Nephron (organoid): ENCODE results near the gene TWF2.

ENCODE experiments used
- H3K27ac Mint-ChIP-seq, 3 experiments: 2 replicates each; pipeline ENCODE4 v1.8.0; 2020; ENCODE audit warnings: mixed read lengths in 3 of 3, mild to moderate bottlenecking in 2 of 3, moderate library complexity in 1 of 3
- H3K27me3 Mint-ChIP-seq: 2 replicates; pipeline ENCODE4 v1.8.0; 2021; ENCODE audit warnings: low read depth, mild to moderate bottlenecking, moderate library complexity, mixed read lengths
- H3K36me3 Mint-ChIP-seq: 2 replicates; pipeline ENCODE4 v1.8.0; 2020; ENCODE audit warnings: low read depth, mixed read lengths
- H3K4me1 Mint-ChIP-seq: 2 replicates; pipeline ENCODE4 v1.8.0; 2020; ENCODE audit warnings: mixed read lengths
- H3K4me3 Mint-ChIP-seq, 3 experiments: 2 replicates each; pipeline ENCODE4 v1.8.0; 2020; ENCODE audit warnings: mild to moderate bottlenecking in 3 of 3, mixed read lengths in 3 of 3, moderate library complexity in 2 of 3
- H3K9me3 Mint-ChIP-seq: 2 replicates; pipeline ENCODE4 v1.8.0; 2020; ENCODE audit warnings: mixed read lengths
- TF ChIP-seq, protein P1 (sequence below), 3 experiments: fragments of 200-600 bp; sonication (generic); IDR thresholded peaks; one replicate each; pipeline ENCODE4 v1.5.0; 2021; ENCODE audit warnings: antibody characterized with exemption in 3 of 3; ENCODE audit not compliant: unreplicated experiment in 3 of 3

The TWF2 gene

DNA sequence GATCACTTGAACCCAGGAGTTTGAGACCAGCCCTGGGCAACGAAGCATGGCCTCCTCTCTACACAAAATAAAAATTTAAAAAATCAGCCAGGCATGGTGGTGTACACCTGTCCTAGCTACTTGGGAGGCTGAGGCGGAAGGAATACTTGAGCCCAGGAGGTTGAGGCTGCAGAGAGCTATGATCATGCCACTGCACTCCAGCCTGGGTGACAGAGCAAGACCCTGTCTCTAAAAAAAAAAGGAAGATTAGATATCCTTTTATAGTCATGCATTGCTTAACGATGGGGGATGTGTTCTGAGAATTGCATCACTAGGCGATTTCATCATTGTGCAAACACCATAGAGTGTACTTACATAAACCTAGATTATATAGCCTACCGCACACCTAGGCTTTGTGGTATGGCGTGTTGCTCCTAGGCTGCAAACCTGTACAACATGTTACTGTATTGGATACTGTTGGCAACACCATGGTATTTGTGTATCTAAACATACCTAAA is 28.4 kb downstream of the TWF2 start:
- no peaks in the 10 kb centered on the region for H3K9me3 Mint-ChIP-seq
- H3K4me1 Mint-ChIP-seq, result no peaks in the 10 kb centered on the region
- peaks cover 88% of the 10 kb centered on the region for H3K36me3 Mint-ChIP-seq
- no peaks in the 10 kb centered on the region for H3K27me3 Mint-ChIP-seq
- H3K4me3 Mint-ChIP-seq, result no peak overlapping the region
- TF ChIP-seq, protein P1, sequence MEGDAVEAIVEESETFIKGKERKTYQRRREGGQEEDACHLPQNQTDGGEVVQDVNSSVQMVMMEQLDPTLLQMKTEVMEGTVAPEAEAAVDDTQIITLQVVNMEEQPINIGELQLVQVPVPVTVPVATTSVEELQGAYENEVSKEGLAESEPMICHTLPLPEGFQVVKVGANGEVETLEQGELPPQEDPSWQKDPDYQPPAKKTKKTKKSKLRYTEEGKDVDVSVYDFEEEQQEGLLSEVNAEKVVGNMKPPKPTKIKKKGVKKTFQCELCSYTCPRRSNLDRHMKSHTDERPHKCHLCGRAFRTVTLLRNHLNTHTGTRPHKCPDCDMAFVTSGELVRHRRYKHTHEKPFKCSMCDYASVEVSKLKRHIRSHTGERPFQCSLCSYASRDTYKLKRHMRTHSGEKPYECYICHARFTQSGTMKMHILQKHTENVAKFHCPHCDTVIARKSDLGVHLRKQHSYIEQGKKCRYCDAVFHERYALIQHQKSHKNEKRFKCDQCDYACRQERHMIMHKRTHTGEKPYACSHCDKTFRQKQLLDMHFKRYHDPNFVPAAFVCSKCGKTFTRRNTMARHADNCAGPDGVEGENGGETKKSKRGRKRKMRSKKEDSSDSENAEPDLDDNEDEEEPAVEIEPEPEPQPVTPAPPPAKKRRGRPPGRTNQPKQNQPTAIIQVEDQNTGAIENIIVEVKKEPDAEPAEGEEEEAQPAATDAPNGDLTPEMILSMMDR (IDR thresholded peaks at IDR 0.05; ENCODE audit: unreplicated experiment in 3 of 3), result no peak
- H3K27ac Mint-ChIP-seq, result no peak overlapping the region

DNA sequence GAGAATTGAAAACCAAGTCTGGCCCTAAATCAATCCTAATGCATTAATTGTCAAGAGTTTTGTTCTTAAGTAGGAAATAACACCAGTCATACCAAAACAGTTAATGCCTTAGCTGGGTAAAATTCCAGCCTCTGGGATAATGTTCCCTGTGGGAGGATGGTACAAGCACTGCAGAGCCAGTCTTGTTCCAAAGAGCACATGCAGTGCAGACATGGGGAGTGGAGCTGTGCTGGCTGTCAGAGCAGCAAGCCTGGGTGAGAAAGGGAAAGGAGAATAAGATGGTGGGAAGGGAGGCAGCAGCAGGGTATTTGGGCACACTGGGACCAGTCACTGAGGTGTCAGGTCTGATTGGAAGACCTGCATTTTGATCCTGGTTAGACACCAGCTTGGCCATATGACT is 28.9 kb downstream of the TWF2 start:
- Mint-ChIP-seq H3K36me3 (peaks cover 88% of the 10 kb centered on the region), H3K27ac (no peak overlapping the region), H3K9me3 (no peaks in the 10 kb centered on the region), H3K27me3 (no peaks in the 10 kb centered on the region), H3K4me1 (no peaks in the 10 kb centered on the region), H3K4me3 (no peak overlapping the region)
- TF ChIP-seq, protein P1 (IDR thresholded peaks at IDR 0.05; ENCODE audit: unreplicated experiment in 3 of 3), result no peak

DNA sequence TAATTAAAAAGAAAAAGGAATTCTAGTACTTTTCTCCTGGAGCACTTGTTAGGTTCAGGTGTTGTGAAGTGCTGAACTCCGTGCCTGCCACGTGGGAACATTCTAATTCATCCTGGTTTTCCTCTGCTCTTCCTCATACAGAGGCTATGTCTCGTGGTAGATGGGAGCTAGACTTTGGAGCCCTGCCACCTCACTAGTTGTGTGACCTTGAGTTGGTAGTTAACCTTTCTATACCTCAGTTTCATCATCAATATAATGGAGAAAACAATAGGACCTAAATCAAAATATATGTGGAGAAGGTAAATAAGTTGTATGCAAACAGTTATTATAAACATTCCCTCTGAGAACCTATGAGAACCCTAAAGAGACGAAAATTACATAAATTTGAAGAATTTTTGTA is 30.4 kb downstream of the TWF2 start:
- H3K36me3 Mint-ChIP-seq, result peaks cover 89% of the 10 kb centered on the region
- TF ChIP-seq, protein P1 (IDR thresholded peaks at IDR 0.05; ENCODE audit: unreplicated experiment in 3 of 3), result no peak
- no peaks in the 10 kb centered on the region for H3K4me1 Mint-ChIP-seq
- H3K27me3 Mint-ChIP-seq, result no peaks in the 10 kb centered on the region
- H3K4me3 Mint-ChIP-seq, result no peak overlapping the region
- no peaks in the 10 kb centered on the region for H3K9me3 Mint-ChIP-seq
- H3K27ac Mint-ChIP-seq, result no peak overlapping the region

DNA sequence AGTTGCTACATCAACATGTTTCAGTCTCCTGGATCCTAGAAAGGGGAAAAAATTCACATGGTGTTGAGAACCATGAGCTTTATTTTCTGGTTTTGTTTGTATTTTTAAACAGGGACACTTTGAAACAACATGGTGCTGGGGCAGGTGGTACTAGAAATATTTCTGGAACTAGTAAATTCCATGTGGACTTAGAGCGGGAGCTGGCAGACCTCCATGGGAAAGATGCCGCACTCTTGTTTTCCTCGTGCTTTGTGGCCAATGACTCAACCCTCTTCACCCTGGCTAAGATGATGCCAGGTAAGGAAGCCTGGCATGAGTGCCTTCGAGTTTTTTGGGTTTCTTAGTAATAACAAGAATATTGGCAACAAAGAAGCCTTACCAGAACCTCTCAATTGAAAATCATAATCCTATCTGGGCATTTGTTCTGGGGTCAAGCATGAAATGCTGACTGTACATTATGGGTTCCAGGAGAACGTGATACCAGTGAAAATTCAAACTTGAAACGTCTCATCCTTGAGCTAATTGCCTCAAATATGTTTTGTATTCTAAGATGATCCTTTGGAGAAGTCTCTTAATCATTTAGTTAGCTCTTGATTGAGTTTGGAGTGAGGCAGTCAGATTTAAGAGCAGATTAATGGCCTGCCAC is 33.1 kb downstream of the TWF2 start:
- no peak overlapping the region for H3K27ac Mint-ChIP-seq
- H3K4me3 Mint-ChIP-seq, result no peak overlapping the region
- peaks cover 3% of the 10 kb centered on the region for H3K27me3 Mint-ChIP-seq
- TF ChIP-seq, protein P1 (IDR thresholded peaks at IDR 0.05; ENCODE audit: unreplicated experiment in 3 of 3), result no peak
- H3K4me1 Mint-ChIP-seq, result peaks cover 8% of the 10 kb centered on the region
- peaks cover 89% of the 10 kb centered on the region for H3K36me3 Mint-ChIP-seq
- H3K9me3 Mint-ChIP-seq, result no peaks in the 10 kb centered on the region

DNA sequence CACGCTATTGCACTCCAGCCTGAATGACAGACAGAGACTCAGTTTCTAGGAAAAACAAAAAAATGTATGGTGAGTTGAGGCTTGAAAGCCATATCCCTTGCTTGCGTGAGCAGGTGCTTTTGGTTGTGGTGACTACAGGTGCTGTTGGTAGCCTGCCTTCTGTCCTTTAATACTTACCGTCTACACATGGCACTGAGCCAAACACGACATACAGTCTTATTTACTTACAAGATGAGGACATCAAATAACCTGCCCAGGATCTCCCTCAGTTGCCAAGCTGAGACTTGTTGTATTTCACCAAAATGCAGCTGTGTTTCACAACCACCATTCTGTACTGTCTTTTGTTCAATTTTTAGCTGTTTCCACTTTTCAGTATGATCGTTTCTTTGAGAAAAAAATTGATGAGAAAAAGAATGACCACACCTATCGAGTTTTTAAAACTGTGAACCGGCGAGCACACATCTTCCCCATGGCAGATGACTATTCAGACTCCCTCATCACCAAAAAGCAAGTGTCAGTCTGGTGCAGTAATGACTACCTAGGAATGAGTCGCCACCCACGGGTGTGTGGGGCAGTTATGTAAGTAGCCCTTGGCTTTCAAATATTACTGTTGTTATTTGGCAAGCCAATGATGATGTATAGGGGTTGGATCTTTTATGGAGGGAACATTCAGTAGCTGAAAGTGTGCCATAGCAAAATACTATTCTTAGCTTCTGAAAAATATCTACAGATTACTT is 34.5 kb downstream of the TWF2 start:
- H3K36me3 Mint-ChIP-seq, result peaks cover 83% of the 10 kb centered on the region
- H3K4me3 Mint-ChIP-seq, result no peak overlapping the region
- H3K4me1 Mint-ChIP-seq, result peaks cover 14% of the 10 kb centered on the region
- TF ChIP-seq, protein P1 (IDR thresholded peaks at IDR 0.05; ENCODE audit: unreplicated experiment in 3 of 3), result no peak
- H3K27ac Mint-ChIP-seq, result no peak overlapping the region
- peaks cover 3% of the 10 kb centered on the region for H3K27me3 Mint-ChIP-seq
- H3K9me3 Mint-ChIP-seq, result no peaks in the 10 kb centered on the region
